K562 (cell line): ENCODE results near the gene OBSL1. TPM values are rescaled to one million over a fixed set of nuclear protein-coding genes. Genes with fewer than 3 reads are reported as not detected.

ENCODE experiments used
- ADNP ChIP-seq: fragments of 200-800 bp; sonication (Bioruptor generic); IDR thresholded peaks from 2 replicates; pipeline ENCODE4 v1.6.1; 2016; ENCODE audit warnings: missing genetic modification characterization, missing compliant biosample characterization
- CBX5 ChIP-seq: IDR thresholded peaks from 2 replicates; pipeline ENCODE4 v1.6.1; 2014; ENCODE audit warnings: low read depth, borderline replicate concordance
- FOXM1 ChIP-seq, 2 experiments: fragments of 450-650 bp in 1 of 2; sonication (generic) in 1 of 2; formaldehyde crosslinking in 1 of 2; IDR thresholded peaks; 2 replicates each; pipeline versions ENCODE4 v1.6.1 to v1.9.0; 2017 to 2022; ENCODE audit warnings: low read depth in 2 of 2, mild to moderate bottlenecking in 2 of 2, missing genetic modification reagents in 1 of 2, moderate library complexity in 1 of 2
- NCOA1 ChIP-seq: fragments of 450-650 bp; IDR thresholded peaks from 2 replicates; pipeline ENCODE4 v1.6.1; 2016; ENCODE audit warnings: low read depth
- PHF8 ChIP-seq: fragments of 200-600 bp; sonication (generic); IDR thresholded peaks from 2 replicates; pipeline ENCODE4 v1.6.1; 2012; ENCODE audit warnings: mixed run types, mild to moderate bottlenecking, inconsistent platforms, low read length, moderate library complexity, borderline replicate concordance
- REST ChIP-seq, 2 experiments: fragments of 450-650 bp; formaldehyde crosslinking in 1 of 2; IDR thresholded peaks; 2 replicates each; pipeline versions ENCODE4 v1.4.0 to v1.6.1; 2014 to 2020; ENCODE audit warnings: mild to moderate bottlenecking in 2 of 2, borderline replicate concordance in 1 of 2, low read depth in 1 of 2
- ZBTB40 ChIP-seq, 2 experiments: fragments of 450-650 bp in 1 of 2; sonication (generic) in 1 of 2; formaldehyde crosslinking in 1 of 2; IDR thresholded peaks; 2 replicates each; pipeline versions ENCODE4 v1.7.1 to v1.9.0; 2016 to 2022; ENCODE audit warnings: inconsistent platforms in 1 of 2, mild to moderate bottlenecking in 1 of 2, missing genetic modification reagents in 1 of 2
- polyA plus RNA-seq, 8 experiments: library from polyadenylated mRNA; depleted of rRNA in 4 of 8; stranded (reverse) in 5 of 8; unstranded in 3 of 8; fragments of >200 nt; fragmentation: Nextera tagmentation in 2 of 8; fragmentation: Illumina TruSeq in 1 of 8; extraction: Ambion mirVana in 2 of 8; extraction: Trizol in 1 of 8; gene quantifications; 2 replicates each; pipeline versions ENCODE4 v1.2.1 to v1.2.3, GENCODE V29; 2011 to 2014; ENCODE audit warnings: inconsistent platforms in 1 of 8, missing spikeins in 1 of 8
- total RNA-seq, 7 experiments: library from RNA; depleted of rRNA in 6 of 7; stranded (reverse); fragments of >200 nt in 6 of 7; fragmentation: Illumina TruSeq in 2 of 7; extraction: Trizol in 2 of 7; gene quantifications; 2 replicates each; pipeline versions ENCODE4 v1.2.1 to v1.2.3, GENCODE V29; 2011 to 2021; ENCODE audit warnings: low replicate concordance in 1 of 7

OBSL1 gene
- total and polyA plus RNA-seq, 9 of the 15 experiments (the other 6 are each of a cell fraction or from before 2014, with no cell fraction given): 1.2 to 26.6 (median 8.6) TPM

- TF ChIP-seq ZBTB40 (IDR thresholded peaks at IDR 0.05) (peak; percentile 78), ZBTB40 (CRISPR knock-in tag; IDR thresholded peaks at IDR 0.05) (no peak), FOXM1 (IDR thresholded peaks at IDR 0.05; ENCODE audit: low read depth) (no peak), FOXM1 (CRISPR knock-in tag; IDR thresholded peaks at IDR 0.05; ENCODE audit: low read depth) (peak; percentile 85; the same call in 1 of the 2 replicates), NCOA1 (0 out of 2 replicates have a peak, but pooled peaks have one; percentile 12), ADNP (no peak), PHF8 (peak; percentile 57; the same call in 1 of the 2 replicates), REST (IDR thresholded peaks at IDR 0.05; ENCODE audit: borderline replicate concordance) (no peak), REST (CRISPR knock-in tag; IDR thresholded peaks at IDR 0.05; ENCODE audit: low read depth) (peak; percentile 37; the same call in 1 of the 2 replicates), CBX5 (no peak)
Measured at GRCh38 chr2:219542931-219543595, 28.3 kb downstream of the OBSL1 start (continued).
